Panc1 (cell line): ENCODE data around the gene NPAS3. TPM values are rescaled to one million over a fixed set of nuclear protein-coding genes. Genes with fewer than 3 reads are reported as not detected.

Source experiments
- ATAC-seq: fragments of 200-7000 bp; cut with Tn5 transposase; 2 replicates; pipeline ENCODE4 v1.9.1; 2020; ENCODE audit warnings: mild to moderate bottlenecking, moderate library complexity
- BruUV-seq: library from RNA; stranded (reverse); fragments of 400-500 nt; replicated peaks from 2 replicates; lab custom pipeline; 2021; lab: Mats Ljungman, UMichigan
- CTCF ChIA-PET: fragments of 300-600 bp; sonication (Branson Sonifier 250); formaldehyde crosslinking; loops from one replicate; lab custom pipeline; 2022; ENCODE audit warnings: antibody characterized with exemption; lab: Charles Lee
- POLR2A ChIA-PET: fragments of 300-600 bp; sonication (Branson Sonifier 250); formaldehyde crosslinking; loops from one replicate; lab custom pipeline; 2022; ENCODE audit warnings: antibody characterized with exemption; lab: Charles Lee
- DNase-seq: peaks from one replicate; pipeline ENCODE4 v3.0.0-alpha.2; 2010; ENCODE audit warnings: low read depth, low spot score
- H3K27ac ChIP-seq: 2 replicates; pipeline ENCODE4 v1.5.1; 2011; ENCODE audit warnings: mild to moderate bottlenecking, low read length, inconsistent platforms
- H3K27me3 ChIP-seq: fragments of 200-500 bp; sonication (Bioruptor generic); 2 replicates; pipeline ENCODE4 v1.6.0; 2014; ENCODE audit warnings: low read length, inconsistent platforms; ENCODE audit not compliant: control insufficient read depth, insufficient read depth
- H3K36me3 ChIP-seq: fragments of 200-500 bp; sonication (Bioruptor generic); 2 replicates; pipeline ENCODE4 v1.5.1; 2014; ENCODE audit warnings: inconsistent platforms, mild to moderate bottlenecking, low read length, moderate library complexity; ENCODE audit not compliant: control insufficient read depth, insufficient read depth
- H3K4me1 ChIP-seq: 2 replicates; pipeline ENCODE4 v1.5.1; 2011; ENCODE audit warnings: inconsistent platforms, mild to moderate bottlenecking, low read length, moderate library complexity; ENCODE audit not compliant: control insufficient read depth, insufficient read depth
- H3K4me3 ChIP-seq, 2 experiments: 2 replicates each; pipeline ENCODE4 v1.5.1; 2011 to 2012; ENCODE audit warnings: low read depth in 2 of 2, low read length in 2 of 2, mild to moderate bottlenecking in 2 of 2, inconsistent platforms in 1 of 2, moderate library complexity in 1 of 2
- H3K9me3 ChIP-seq: fragments of 200-500 bp; sonication (Bioruptor generic); 2 replicates; pipeline ENCODE4 v1.5.1; 2014; ENCODE audit warnings: low read depth, mild to moderate bottlenecking, inconsistent platforms, low read length, moderate library complexity; ENCODE audit not compliant: control insufficient read depth, insufficient read depth
- CTCF ChIP-seq: fragments of 450-650 bp; IDR thresholded peaks from 2 replicates; pipeline ENCODE4 v1.5.1; 2017; ENCODE audit warnings: mild to moderate bottlenecking
- POLR2AphosphoS5 ChIP-seq: IDR thresholded peaks from 2 replicates; pipeline ENCODE4 v1.6.1; 2012; ENCODE audit warnings: mild to moderate bottlenecking, low read depth, low read length, moderate library complexity
- REST ChIP-seq, 2 experiments: IDR thresholded peaks; 2 replicates each; pipeline ENCODE4 v1.6.1; 2011 to 2012; ENCODE audit warnings: low read depth in 2 of 2, control low read depth in 1 of 2, low read length in 1 of 2, mild to moderate bottlenecking in 1 of 2, moderate library complexity in 1 of 2; ENCODE audit not compliant: insufficient read depth in 1 of 2
- SIN3A ChIP-seq: IDR thresholded peaks from 2 replicates; pipeline ENCODE4 v1.6.1; 2012; ENCODE audit warnings: low read depth, mild to moderate bottlenecking, low read length, moderate library complexity, borderline replicate concordance; ENCODE audit not compliant: insufficient read depth
- TCF7L2 ChIP-seq: IDR thresholded peaks from 2 replicates; pipeline ENCODE4 v1.6.1; 2011; ENCODE audit warnings: mild to moderate bottlenecking, low read depth, low read length, inconsistent platforms
- in situ Hi-C: cut with HindIII; loops from 2 replicates; pipeline ENCODE4 v1.10.0; 2016; ENCODE audit warnings: low sequenced_read_pairs, low pct_unique_long_range_greater_than_20kb
- intact Hi-C: fragments of 100-400 bp; cut with micrococcal nuclease; formaldehyde crosslinking; loops from one replicate; pipeline ENCODE4 v1.10.0; 2022; ENCODE audit not compliant: unreplicated experiment
- total RNA-seq: library from RNA; stranded (reverse); gene quantifications from one replicate; pipeline ENCODE4 v1.2.1, GENCODE V29; 2021; ENCODE audit not compliant: unreplicated experiment

The NPAS3 gene
- total RNA-seq, 1 experiment from 2014 or later: 0.23 TPM

- no peaks in the 10 kb centered on the region for H3K4me1 ChIP-seq
- H3K36me3 ChIP-seq: no peaks in the 10 kb centered on the region
- TF ChIP-seq CTCF (no peak), SIN3A (no peak), TCF7L2 (no peak)
- in situ Hi-C loops (no loop called here), intact Hi-C loops (no loop called here)
- no peaks in the 10 kb centered on the region for H3K27me3 ChIP-seq
- BruUV-seq: no TSS peak
- DNase-seq (no peak), ATAC-seq (no peak)
- no peak overlapping the region for H3K27ac ChIP-seq
- ChIA-PET POLR2A (no interaction called here), CTCF (no interaction called here)
- H3K4me3 ChIP-seq: no peak overlapping the region
- no peaks in the 10 kb centered on the region for H3K9me3 ChIP-seq
Observed at GRCh38 chr14:33510063-33510481, 571.4 kb downstream of the NPAS3 start.

GRCh38 chr14:33510991-33511390, 572.3 kb downstream of the NPAS3 start:
- Histone ChIP-seq H3K27ac (no peak overlapping the region), H3K4me3 (no peak overlapping the region), H3K9me3 (no peaks in the 10 kb centered on the region), H3K36me3 (no peaks in the 10 kb centered on the region), H3K4me1 (no peaks in the 10 kb centered on the region), H3K27me3 (no peaks in the 10 kb centered on the region)
- POLR2A ChIA-PET: no interaction called here
- in situ Hi-C loops (no loop called here), intact Hi-C loops (no loop called here)
- ATAC-seq (no peak), DNase-seq (no peak)
- no peak for TF ChIP-seq REST (IDR thresholded peaks at IDR 0.05; ENCODE audit: insufficient read depth in 1 of 2, low read depth in 2 of 2, low read length in 1 of 2)
- no peak for TF ChIP-seq TCF7L2
- TF ChIP-seq CTCF: no peak
- no peak for TF ChIP-seq POLR2AphosphoS5
- no peak for TF ChIP-seq SIN3A
- BruUV-seq: no TSS peak
- CTCF ChIA-PET: no interaction called here
